ENCODE data around the gene NFASC. TPM values are rescaled to one million over a fixed set of nuclear protein-coding genes. Genes with fewer than 3 reads are reported as not detected.

The NFASC gene
- total RNA-seq, 2 donors from 2014 or later = 27.7 to 45.9 TPM

DNA sequence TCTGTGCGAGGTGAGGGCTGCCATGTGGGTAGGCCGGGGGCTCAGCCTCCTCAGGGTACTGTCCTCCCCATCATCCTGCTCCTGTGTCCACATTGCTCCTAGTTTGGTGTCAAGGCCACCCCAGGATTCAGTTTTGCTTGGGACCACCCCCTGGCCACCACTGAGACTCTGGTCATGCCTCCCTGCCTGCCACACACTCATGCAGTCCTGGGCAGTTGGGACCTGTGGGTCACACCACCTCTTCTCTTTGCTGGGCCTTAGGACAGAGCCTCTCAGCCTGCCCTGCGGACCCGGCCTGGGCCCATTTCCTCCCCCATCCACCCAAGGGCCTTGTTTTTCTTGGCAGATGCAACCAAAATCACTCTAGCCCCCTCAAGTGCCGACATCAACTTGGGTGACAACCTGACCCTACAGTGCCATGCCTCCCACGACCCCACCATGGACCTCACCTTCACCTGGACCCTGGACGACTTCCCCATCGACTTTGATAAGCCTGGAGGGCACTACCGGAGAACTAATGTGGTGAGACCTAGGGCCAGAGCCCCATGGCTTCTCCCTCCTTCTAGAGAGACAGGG is 194.2 kb downstream of the NFASC start:
- H3K4me1 Mint-ChIP-seq = no peaks in the 10 kb centered on the region
- Histone ChIP-seq H3K4me3 (ENCODE audit: low read length) (no peak overlapping the region), H3K36me3 (ENCODE audit: control insufficient read depth, insufficient read depth, low read length) (no peaks in the 10 kb centered on the region), H3K27me3 (ENCODE audit: control insufficient read depth, insufficient read depth, low read length, poor library complexity, severe bottlenecking) (no peaks in the 10 kb centered on the region), H3K9ac (ENCODE audit: extremely low read depth, low read length, poor library complexity, severe bottlenecking) (no peak overlapping the region), H3K4me1 (ENCODE audit: control insufficient read depth, insufficient read depth, low read length) (no peaks in the 10 kb centered on the region), H3K27ac (ENCODE audit: low read depth, low read length) (no peak overlapping the region), H3K9me3 (ENCODE audit: control insufficient read depth, low read length) (no peaks in the 10 kb centered on the region)
- H3K27ac Mint-ChIP-seq = no peak overlapping the region
- no peaks in the 10 kb centered on the region for H3K9me3 Mint-ChIP-seq
- 91 to 95% methylated on average over 6 to 9 of the region's 9 CpGs for WGBS, 2 experiments (ENCODE audit: insufficient coverage in 1 of 2, insufficient read length in 1 of 2)
- TF ChIP-seq, protein P1, sequence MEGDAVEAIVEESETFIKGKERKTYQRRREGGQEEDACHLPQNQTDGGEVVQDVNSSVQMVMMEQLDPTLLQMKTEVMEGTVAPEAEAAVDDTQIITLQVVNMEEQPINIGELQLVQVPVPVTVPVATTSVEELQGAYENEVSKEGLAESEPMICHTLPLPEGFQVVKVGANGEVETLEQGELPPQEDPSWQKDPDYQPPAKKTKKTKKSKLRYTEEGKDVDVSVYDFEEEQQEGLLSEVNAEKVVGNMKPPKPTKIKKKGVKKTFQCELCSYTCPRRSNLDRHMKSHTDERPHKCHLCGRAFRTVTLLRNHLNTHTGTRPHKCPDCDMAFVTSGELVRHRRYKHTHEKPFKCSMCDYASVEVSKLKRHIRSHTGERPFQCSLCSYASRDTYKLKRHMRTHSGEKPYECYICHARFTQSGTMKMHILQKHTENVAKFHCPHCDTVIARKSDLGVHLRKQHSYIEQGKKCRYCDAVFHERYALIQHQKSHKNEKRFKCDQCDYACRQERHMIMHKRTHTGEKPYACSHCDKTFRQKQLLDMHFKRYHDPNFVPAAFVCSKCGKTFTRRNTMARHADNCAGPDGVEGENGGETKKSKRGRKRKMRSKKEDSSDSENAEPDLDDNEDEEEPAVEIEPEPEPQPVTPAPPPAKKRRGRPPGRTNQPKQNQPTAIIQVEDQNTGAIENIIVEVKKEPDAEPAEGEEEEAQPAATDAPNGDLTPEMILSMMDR (conservative IDR thresholded peaks at IDR 0.05) = no peak
- H3K36me3 Mint-ChIP-seq (ENCODE audit: low read depth) = no peaks in the 10 kb centered on the region
- H3K4me3 Mint-ChIP-seq = no peak overlapping the region
- no peaks in the 10 kb centered on the region for H3K27me3 Mint-ChIP-seq (ENCODE audit: insufficient read depth)
- DNase-seq = peak; percentile 28

DNA sequence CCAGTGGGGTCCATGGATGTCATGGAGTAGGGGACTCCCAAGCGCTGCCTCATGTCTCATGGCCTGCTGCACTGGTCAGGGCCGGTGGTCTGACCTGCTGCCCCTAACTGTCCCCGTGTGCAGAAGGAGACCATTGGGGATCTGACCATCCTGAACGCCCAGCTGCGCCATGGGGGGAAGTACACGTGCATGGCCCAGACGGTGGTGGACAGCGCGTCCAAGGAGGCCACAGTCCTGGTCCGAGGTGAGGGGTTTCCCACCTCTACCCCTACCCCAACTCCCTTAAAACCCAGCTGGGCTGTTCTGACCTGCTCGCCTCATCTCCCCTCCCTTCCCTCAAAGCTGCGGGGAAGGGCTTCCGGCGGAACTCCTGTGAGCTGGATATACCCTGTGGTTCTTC is 195.0 kb downstream of the NFASC start:
- no peaks in the 10 kb centered on the region for H3K9me3 ChIP-seq (ENCODE audit: control insufficient read depth, low read length)
- Mint-ChIP-seq H3K9me3 (no peaks in the 10 kb centered on the region), H3K4me3 (no peak overlapping the region), H3K36me3 (ENCODE audit: low read depth) (no peaks in the 10 kb centered on the region), H3K4me1 (no peaks in the 10 kb centered on the region), H3K27ac (no peak overlapping the region), H3K27me3 (ENCODE audit: insufficient read depth) (no peaks in the 10 kb centered on the region)
- no peak overlapping the region for H3K27ac ChIP-seq (ENCODE audit: low read depth, low read length)
- no peaks in the 10 kb centered on the region for H3K4me1 ChIP-seq (ENCODE audit: control insufficient read depth, insufficient read depth, low read length)
- TF ChIP-seq, protein P1 (conservative IDR thresholded peaks at IDR 0.05) = no peak
- no peak overlapping the region for H3K9ac ChIP-seq (ENCODE audit: extremely low read depth, low read length, poor library complexity, severe bottlenecking)
- H3K27me3 ChIP-seq (ENCODE audit: control insufficient read depth, insufficient read depth, low read length, poor library complexity, severe bottlenecking) = no peaks in the 10 kb centered on the region
- WGBS, 2 experiments (ENCODE audit: insufficient coverage in 1 of 2, insufficient read length in 1 of 2) = 92 to 97% methylated on average over 12 to 14 of the region's 14 CpGs
- H3K4me3 ChIP-seq (ENCODE audit: low read length) = no peak overlapping the region
- peak; percentile 27 for DNase-seq
- H3K36me3 ChIP-seq (ENCODE audit: control insufficient read depth, insufficient read depth, low read length) = no peaks in the 10 kb centered on the region

DNA sequence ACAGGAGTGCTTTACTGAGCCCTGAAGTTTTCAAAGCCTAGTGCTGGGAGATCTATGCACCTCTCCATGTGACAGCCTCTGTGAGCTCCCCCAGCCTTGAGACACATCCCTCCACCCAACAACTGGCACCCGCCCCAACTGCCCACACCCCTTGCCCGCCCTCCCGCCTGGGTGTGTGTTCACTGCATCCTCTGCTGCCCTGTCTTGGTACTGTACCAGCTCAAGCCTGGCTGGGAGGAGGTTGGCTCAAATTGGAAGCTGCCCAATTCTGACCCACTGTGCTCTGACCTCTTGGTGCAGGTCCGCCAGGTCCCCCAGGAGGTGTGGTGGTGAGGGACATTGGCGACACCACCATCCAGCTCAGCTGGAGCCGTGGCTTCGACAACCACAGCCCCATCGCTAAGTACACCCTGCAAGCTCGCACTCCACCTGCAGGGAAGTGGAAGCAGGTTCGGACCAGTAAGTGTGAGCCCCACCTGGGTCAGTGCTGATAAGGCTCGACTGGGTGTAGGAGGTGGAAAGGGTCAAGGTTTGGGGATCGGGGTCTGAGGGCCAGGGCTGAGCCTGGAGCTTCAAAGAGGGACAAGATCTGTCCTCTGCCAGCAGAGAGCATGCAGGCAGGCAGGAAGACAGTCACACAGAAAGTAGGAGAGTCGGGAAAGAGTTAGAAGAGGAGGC is 195.6 kb downstream of the NFASC start:
- H3K9me3 Mint-ChIP-seq = no peaks in the 10 kb centered on the region
- no peak overlapping the region for H3K4me3 Mint-ChIP-seq
- H3K36me3 Mint-ChIP-seq (ENCODE audit: low read depth) = no peaks in the 10 kb centered on the region
- Histone ChIP-seq H3K4me3 (ENCODE audit: low read length) (no peak overlapping the region), H3K36me3 (ENCODE audit: control insufficient read depth, insufficient read depth, low read length) (no peaks in the 10 kb centered on the region), H3K9me3 (ENCODE audit: control insufficient read depth, low read length) (no peaks in the 10 kb centered on the region), H3K9ac (ENCODE audit: extremely low read depth, low read length, poor library complexity, severe bottlenecking) (no peak overlapping the region), H3K27ac (ENCODE audit: low read depth, low read length) (no peak overlapping the region), H3K4me1 (ENCODE audit: control insufficient read depth, insufficient read depth, low read length) (no peaks in the 10 kb centered on the region), H3K27me3 (ENCODE audit: control insufficient read depth, insufficient read depth, low read length, poor library complexity, severe bottlenecking) (no peaks in the 10 kb centered on the region)
- peak; percentile 86 for DNase-seq
- H3K27ac Mint-ChIP-seq = no peak overlapping the region
- H3K4me1 Mint-ChIP-seq = no peaks in the 10 kb centered on the region
- 89 to 98% methylated on average over 4 to 13 of the region's 13 CpGs for WGBS, 2 experiments (ENCODE audit: insufficient coverage in 1 of 2, insufficient read length in 1 of 2)
- TF ChIP-seq, protein P1 (conservative IDR thresholded peaks at IDR 0.05) = peak; percentile 58
- no peaks in the 10 kb centered on the region for H3K27me3 Mint-ChIP-seq (ENCODE audit: insufficient read depth)
